HS-27A (cell line): ENCODE measurements around the gene ARHGEF10L.
A peak's percentile ranks its signal among the peaks of the same experiment; 100 is the strongest.

ENCODE experiments used
- DNase-seq: peaks from one replicate; pipeline ENCODE4 v3.0.0-alpha.2; 2012; ENCODE audit warnings: low read depth, missing footprints

ARHGEF10L gene

GRCh38 chr1:17568014-17568900 is 28.8 kb downstream of the ARHGEF10L start:
- no peak for DNase-seq

DNA sequence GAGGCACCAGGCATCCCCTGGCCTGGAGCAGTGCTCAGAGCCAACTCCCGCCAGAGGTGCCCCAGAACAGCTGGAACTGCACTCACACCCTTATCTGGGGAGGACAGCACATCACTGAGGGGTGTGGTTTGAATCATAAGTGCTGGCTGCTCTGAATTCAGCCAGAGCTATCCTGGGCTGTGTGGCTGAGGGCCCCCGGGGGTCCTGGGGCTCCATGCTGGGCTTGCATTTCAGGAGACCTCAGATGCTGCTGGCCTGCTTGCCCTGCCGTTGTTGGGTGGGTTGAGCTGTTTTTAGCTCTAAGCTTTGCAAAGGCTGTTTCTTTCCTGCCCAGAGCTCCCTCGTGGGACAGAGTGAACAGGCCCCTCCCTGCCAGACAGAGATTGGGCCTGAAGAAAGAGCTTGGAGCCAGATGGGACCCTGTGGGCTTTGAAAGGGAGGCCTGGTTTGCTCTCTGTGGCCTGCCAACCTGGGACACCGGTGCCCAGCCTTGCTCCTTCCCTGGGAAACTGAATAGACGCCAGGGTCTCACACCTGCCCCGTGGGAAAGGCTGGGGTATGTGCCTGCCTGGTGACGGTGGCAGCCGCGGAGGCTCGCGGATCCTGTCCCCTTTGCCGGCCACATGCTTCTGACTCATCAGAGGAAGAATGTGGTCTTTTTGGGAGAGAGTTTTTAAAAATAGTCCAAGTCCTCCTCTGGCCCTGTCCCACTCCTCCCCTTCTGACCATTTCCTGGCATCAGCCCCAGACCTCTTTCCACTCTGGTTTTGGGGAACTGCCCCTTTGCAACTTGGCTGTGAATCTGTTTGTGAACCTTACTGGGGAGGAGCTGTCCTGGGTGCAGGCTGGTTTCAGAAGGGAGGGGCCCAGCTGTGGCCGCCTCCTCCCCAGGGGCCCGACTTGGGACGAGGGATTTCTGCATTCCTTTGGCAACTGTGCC is 30.0 kb downstream of the ARHGEF10L start:
- peak; percentile 93 for DNase-seq

DNA sequence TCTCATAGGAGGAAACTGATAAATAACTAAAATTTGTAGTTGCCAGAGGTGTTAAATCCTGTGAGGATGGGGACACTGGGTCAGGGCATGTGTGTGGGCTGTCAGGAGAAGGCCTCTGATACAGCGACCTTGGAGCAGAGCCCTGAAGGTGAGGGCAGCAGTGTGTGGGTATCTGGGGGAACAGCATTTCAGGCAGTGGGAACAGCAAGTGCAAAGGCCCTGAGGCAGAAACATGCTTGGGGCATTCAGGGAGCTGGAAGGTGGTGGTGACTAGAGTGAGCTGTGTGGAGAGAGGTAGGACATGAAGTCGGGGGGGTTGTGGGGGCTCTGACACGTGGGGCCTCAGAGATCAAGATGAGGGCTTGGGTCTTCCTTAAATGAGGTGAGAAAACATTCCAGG is 30.7 kb downstream of the ARHGEF10L start:
- DNase-seq, result no peak

- no peak for DNase-seq
Measured at GRCh38 chr1:17572264-17572985, 32.9 kb downstream of the ARHGEF10L start.

- no peak for DNase-seq
Measured at GRCh38 chr1:17573518-17574041, 34.1 kb downstream of the ARHGEF10L start.

DNA sequence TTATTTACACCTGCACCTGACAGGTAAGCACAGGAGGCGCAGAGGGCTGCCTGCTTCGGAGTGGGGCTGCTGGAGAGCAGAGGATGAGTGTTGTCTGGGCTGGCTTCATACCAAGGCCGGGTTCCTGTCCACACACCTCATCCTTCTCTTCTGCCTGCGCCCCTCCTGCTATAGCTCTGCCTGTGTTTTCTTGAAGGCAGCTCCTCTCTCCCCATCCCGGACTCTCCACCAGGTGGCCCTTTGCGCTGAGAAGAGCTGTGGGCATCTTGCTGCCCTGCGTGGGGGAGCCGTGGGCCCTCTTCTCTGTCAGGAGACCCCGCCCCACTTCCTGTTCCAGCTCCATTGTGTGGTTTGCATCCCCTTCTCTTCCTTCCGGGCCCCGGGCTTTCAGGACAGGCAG is 35.0 kb downstream of the ARHGEF10L start:
- no peak for DNase-seq

DNA sequence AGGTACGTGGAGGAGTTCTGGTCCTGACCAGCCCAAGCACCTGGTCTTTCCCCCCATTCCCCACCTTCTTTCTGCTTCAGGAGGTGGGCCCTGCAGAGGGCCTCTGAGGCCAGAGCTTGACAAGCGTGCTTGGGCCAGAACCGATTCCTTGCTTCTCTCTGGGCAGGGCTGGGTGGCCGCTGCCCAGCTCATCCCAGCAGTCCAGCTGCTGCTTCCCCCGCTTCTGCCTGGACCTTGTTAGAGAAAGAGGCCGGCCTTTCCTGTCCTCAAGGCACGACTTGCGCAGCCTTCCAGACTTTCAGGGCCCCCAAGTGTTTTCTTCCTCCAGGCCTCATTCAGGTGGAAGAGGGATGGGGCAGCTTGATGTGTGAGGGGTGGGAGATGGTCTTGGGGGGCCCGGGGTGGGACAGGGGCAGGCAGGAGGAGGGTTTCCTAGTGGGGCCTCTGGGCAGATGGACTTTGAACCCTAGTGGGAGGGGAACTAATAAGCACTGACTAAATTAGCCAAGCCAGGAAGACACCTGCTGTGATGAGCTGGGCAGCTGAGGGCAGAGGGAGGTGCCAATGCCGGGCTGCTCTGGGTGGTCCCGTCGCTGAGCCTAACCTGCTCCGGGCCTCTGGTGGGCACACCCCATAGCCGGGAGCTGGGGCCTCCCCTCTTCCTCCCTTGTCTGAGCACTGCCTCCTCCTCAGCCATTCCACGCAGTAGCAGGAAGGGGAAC is 36.5 kb downstream of the ARHGEF10L start:
- DNase-seq, result no peak

DNA sequence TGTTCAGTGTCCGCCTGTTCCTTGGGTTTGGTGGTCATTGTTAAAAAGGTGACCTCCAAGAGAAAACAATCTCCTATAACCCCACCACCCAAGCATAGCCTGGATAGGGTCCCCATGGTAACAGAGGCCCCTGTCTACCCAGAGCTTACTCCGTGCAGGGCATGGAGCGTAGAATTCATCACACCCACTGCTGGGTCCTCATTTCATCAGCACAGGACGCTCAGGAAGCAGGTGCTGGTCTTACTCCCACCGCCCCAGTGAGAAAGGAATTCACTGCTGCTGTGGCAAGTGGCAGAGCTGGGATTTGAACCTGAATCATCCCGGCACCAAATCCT is 37.0 kb downstream of the ARHGEF10L start:
- no peak for DNase-seq

DNA sequence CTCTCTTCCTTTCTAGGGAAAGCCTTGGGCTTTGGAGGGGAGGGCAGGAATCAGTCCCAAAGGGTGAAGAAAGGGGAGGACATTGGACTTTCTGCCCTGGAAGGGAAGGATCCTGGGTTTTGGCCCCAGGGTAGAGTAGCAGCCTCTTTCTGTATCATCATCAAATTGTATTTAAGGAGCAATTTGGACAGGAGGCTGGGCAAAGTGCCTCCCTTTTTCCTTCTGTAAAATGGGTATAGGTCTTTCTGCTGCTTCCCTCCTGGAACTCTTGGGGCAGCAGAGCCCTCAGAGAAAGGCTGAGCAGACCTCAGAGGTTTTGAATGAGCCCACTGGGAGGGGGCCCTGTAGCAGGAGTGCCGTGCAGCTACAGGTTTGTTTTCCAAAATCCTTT is 38.4 kb downstream of the ARHGEF10L start:
- no peak for DNase-seq

DNA sequence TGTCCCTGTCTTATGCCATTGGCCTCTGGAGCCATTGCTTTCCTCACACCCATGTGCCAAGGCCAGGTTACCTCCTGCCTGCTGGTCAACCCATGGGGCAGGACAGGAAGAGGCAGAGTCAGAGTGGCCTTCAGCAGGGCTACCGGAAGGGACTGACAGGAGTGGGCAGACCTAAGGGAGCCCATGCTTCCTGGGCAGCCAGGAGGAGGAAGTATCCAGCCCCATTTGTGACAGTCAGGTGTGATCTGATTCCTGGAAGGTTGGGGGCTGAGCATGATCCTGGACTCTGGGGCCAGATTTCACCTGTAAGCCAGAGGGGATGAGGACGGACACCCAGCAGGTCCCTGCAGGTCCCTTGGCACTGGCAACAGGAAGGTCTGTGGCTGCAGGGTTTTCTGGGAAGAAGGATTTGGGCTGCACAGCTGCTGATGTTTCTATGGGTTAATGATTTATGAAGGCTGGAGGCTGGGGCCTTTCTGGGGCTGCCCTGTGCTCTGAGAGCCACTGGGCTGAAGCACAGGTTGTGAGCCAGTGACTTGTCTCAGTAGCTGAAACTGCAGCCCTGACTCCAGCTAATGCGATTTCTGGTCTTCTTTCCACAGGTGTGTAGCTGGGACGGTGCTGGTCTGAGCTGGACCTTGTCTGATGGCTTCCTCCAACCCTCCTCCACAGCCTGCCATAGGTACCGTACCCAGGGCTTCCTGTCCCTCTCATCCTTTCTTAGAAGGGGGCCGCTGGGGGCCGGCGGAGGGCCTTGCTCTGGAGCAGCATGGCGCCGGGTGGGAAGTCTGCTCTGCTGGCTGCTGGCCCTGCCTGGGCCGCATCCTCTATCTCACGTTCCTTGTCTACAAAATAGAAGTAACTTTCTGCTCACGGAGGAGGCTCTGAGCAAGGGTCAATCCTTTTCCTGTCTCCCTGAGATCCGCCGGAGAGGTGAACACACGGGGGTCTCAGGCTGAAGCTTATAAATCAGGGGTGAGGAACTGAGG is 40.7 kb downstream of the ARHGEF10L start:
- DNase-seq, result no peak

GRCh38 chr1:17581389-17582123 is 42.1 kb downstream of the ARHGEF10L start:
- no peak for DNase-seq

DNA sequence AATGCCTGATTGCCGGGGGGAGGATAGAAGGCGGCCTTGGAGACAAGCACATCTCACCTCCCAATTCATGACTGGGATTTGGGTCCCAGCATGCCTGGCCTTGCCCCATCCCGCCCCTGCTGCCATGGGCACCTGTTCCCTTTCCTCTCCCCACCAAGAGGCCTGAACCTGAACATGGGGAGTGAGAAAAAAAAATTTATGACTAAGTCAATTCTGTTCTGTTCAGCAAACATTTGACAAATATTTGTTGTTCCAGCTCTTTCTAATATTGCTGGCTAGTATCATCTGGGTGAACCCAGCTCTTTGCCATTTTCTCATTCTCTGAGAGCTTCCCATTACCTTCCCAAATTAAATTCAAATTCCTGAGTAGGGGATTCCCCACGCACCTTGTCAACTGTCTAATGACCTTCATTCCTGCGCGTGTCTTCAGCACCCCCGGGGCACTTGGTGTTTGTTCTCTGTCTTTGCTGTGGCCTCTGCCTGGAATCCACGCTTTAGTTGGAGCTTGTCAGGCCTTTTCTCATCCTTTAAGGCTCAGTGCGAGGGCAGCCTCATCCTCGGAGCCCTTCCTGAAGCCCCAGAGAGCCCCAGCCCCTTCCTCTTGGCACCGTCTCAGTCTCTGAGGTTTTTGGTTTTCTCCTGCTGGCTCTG is 42.8 kb downstream of the ARHGEF10L start:
- no peak for DNase-seq

DNA sequence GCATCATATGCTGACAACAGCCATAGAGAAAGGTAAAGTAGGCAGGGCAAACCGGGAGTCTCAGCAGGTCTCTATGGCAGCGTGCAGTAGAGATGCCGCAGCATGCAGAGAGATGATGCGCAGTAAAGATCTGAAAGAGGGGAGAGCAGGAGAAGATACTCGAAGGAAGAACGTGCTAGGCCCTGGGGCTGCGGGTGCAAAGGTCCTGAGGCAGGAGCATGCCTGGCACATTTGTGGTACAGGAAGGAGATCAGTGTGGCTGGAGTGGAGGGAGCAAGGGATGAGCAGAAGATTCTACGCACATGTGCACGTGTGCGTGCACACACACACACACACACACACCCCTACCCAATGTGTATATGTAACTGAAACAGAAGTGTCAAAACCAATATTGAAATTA is 45.0 kb downstream of the ARHGEF10L start:
- no peak for DNase-seq

DNA sequence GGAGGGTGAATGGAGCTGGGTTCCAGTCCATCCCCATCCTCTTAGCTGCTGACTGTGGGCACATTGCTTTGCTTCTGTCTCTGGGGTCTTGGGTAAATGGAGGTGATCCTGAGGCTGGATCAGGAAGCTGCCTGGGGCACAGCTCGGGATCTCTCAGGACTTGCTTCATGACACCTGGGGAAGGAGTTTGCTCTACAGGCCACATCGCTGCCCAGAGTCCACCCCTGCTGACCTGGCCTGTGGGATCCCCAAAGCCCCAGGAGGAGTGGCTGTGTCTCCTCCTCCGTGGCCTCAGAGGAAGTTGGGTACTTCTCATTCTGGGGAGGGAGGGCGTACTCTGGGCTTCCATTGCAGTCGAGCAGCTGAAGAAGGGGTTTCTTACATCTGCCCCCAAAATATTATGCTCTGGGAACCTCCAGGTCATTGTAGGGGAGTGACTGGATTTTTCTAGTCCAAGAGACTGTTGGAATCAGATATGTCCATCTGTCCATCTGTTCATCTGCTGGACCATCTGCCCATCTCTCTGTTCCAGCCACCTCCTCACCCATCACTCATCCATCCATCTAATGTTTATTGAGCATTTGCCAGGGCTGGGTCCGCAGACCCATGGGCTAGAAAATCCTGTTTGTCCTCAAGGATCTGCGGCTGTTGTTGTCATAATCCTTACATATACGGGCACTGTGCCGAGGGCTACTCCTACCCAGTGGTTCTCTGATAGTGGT is 45.9 kb downstream of the ARHGEF10L start:
- no peak for DNase-seq

DNA sequence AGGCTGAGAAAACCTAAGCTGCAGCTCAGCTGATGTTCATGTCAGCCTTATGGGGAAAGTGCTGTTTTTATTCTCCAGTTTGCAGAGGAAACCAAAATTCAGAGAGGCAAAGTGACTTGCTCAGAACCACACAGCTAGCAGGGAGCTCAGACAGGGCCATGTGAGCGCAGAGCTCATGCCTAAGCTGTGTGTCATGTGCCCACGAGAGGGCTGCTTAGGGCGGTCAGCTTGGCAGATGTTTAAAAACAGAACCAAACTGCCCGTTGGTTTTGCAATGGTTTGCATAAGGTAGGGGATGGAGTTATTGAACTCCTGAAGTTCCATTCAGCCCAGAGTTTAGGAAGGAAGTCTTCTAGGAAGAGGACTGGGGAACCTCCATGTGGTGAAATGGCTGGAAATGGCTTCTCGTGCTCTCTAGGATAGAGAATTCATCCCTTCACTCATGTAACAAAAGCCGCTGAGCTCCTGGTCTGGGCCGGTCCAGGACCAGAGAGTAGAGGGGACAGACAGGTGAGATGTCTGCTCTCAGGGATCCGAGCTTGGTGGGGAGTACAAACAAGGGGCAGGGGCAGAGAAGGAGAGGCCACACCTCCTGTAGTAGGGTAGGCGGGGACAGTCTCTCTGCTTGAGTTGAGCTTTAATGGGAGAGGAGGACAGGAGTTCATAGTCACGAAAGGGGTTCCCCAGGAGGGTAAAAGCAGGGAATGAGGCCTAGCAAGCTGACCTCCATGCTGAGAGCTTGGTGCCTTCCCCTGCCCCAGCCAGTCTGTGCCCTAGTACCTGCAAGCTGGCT is 46.9 kb downstream of the ARHGEF10L start:
- peak; percentile 68 for DNase-seq

DNA sequence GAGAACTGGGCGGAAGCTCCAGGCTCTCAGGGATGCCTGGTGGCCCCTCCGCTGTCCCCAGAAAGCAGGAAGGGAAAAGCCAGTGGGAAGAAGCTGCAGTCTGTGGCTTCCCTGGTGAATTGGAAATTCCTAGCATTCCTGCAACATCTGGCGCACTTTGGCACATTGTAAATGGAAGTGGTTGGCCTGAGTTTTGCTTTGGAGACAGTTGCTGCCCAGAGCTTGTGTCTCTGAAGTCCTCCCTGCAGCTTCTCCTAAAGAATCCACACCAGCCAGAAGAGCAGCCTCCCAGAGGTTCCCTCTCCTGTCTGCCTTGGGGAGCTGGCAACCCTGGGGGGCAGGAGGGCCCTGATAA is 48.2 kb downstream of the ARHGEF10L start:
- DNase-seq, result peak; percentile 73

- no peak for DNase-seq
Measured at GRCh38 chr1:17588048-17588871, 48.8 kb downstream of the ARHGEF10L start.
